ENCODE results near the gene NFIC. TPM values are rescaled to one million over a fixed set of nuclear protein-coding genes. Genes with fewer than 3 reads are reported as not detected.
"Not testable (repeated sequence)": the region's sequence is repeated elsewhere in the genome, so short reads cannot be mapped to it uniquely, and the experiment has no call there.

Gene NFIC
- total RNA-seq, 1 donor from 2014 or later, result 1.1 TPM

DNA sequence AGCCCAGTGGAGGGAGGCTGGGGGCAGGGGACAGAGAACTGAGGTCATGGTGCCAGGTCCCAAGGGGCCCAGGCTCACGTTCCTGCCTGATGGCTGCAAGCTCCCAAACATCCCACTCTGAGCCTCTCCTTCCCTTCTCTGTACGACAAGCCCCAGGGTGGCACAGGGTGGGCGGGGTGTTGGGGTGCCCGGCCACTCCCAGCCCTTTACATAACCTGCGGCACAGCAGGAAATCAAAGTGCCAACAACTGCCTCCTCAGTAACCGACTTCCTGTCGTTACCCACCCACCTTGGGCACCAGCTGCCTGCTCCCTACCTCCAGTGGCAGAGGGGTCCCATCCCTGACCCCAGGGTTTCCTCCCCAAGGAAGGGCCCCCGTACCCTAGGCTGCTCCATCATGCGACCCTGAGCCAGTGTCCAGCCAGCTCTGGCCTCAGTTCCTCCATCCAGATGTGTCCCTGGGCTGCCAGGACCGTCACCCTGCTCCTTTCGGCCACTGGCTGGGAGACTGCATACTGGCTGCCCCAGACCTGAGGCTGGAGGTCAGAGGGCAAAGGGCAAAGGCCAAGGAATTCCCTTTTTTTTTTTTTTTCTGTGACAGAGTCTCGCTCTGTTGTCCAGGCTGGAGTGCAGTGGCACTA lies 27.7 kb upstream of the NFIC start:
- Histone ChIP-seq H3K9ac (no peak overlapping the region), H3K79me2 (ENCODE audit: low read depth) (no peaks in the 10 kb centered on the region), H2AFZ (replicated peaks) (no peak overlapping the region), H3K27ac (no peak overlapping the region), H3F3A (ENCODE audit: low read depth) (no peaks in the 10 kb centered on the region), H3K4me1 (no peaks in the 10 kb centered on the region), H3K36me3 (no peaks in the 10 kb centered on the region), H3K9me3 (ENCODE audit: low read depth) (no peaks in the 10 kb centered on the region), H4K20me1 (ENCODE audit: low read depth) (no peaks in the 10 kb centered on the region), H3K27me3 (peaks cover 52% of the 10 kb centered on the region), H3K4me2 (no peak overlapping the region), H3K4me3 (no peak overlapping the region)
- Mint-ChIP-seq H3K27me3 (ENCODE audit: insufficient read depth, low read depth) (peaks cover 22% of the 10 kb centered on the region), H3K27ac (no peak overlapping the region), H3K4me1 (peaks cover 4% of the 10 kb centered on the region), H3K36me3 (no peaks in the 10 kb centered on the region), H3K4me3 (no peak overlapping the region), H3K9me3 (no peaks in the 10 kb centered on the region)
- TF ChIP-seq EZH2 (IDR thresholded peaks at IDR 0.05), result no peak
- no peak for TF ChIP-seq EZH2phosphoT487 (IDR thresholded peaks at IDR 0.05)
- TF ChIP-seq, protein P1, sequence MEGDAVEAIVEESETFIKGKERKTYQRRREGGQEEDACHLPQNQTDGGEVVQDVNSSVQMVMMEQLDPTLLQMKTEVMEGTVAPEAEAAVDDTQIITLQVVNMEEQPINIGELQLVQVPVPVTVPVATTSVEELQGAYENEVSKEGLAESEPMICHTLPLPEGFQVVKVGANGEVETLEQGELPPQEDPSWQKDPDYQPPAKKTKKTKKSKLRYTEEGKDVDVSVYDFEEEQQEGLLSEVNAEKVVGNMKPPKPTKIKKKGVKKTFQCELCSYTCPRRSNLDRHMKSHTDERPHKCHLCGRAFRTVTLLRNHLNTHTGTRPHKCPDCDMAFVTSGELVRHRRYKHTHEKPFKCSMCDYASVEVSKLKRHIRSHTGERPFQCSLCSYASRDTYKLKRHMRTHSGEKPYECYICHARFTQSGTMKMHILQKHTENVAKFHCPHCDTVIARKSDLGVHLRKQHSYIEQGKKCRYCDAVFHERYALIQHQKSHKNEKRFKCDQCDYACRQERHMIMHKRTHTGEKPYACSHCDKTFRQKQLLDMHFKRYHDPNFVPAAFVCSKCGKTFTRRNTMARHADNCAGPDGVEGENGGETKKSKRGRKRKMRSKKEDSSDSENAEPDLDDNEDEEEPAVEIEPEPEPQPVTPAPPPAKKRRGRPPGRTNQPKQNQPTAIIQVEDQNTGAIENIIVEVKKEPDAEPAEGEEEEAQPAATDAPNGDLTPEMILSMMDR (IDR thresholded peaks at IDR 0.05), result no peak
- no peak for DNase-seq (ENCODE audit: low spot score)

DNA sequence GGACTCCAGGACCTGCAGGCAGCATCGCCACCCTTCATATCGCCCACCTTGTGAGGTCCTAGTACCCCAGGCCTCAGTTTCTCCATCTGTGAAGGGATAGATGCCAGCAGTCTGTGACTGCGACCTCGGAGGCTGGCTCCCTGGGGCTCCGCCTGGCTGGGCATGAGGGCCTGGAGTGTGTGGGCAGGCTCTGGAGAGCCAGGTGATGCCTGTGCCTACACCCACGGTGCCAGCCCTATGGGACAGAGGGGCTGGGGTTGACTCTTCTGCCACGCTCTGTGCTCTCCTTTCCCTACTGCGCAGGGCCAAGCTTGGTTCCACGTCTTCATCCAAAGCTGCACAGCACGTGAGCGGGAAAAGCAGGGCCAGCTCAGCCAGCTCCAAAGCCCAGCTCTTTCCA lies 26.0 kb upstream of the NFIC start:
- no peaks in the 10 kb centered on the region for H4K20me1 ChIP-seq (ENCODE audit: low read depth)
- no peaks in the 10 kb centered on the region for H3K36me3 Mint-ChIP-seq
- no peak overlapping the region for H2AFZ ChIP-seq (replicated peaks)
- H3K36me3 ChIP-seq, result no peaks in the 10 kb centered on the region
- H3K27ac ChIP-seq, result no peak overlapping the region
- no peak overlapping the region for H3K4me2 ChIP-seq
- no peak overlapping the region for H3K9ac ChIP-seq
- no peak overlapping the region for H3K4me3 ChIP-seq
- H3K9me3 Mint-ChIP-seq, result no peaks in the 10 kb centered on the region
- H3K9me3 ChIP-seq (ENCODE audit: low read depth), result no peaks in the 10 kb centered on the region
- H3K4me1 Mint-ChIP-seq, result peaks cover 4% of the 10 kb centered on the region
- H3K79me2 ChIP-seq (ENCODE audit: low read depth), result no peaks in the 10 kb centered on the region
- H3K4me3 Mint-ChIP-seq, result no peak overlapping the region
- TF ChIP-seq EZH2phosphoT487 (IDR thresholded peaks at IDR 0.05), result no peak
- no peak for TF ChIP-seq EZH2 (IDR thresholded peaks at IDR 0.05)
- TF ChIP-seq, protein P1 (IDR thresholded peaks at IDR 0.05), result no peak
- no peak for DNase-seq (ENCODE audit: low spot score)
- no peaks in the 10 kb centered on the region for H3F3A ChIP-seq (ENCODE audit: low read depth)
- H3K27ac Mint-ChIP-seq, result no peak overlapping the region
- peaks cover 48% of the 10 kb centered on the region for H3K27me3 ChIP-seq
- H3K27me3 Mint-ChIP-seq (ENCODE audit: insufficient read depth, low read depth), result peaks cover 19% of the 10 kb centered on the region
- H3K4me1 ChIP-seq, result no peaks in the 10 kb centered on the region

DNA sequence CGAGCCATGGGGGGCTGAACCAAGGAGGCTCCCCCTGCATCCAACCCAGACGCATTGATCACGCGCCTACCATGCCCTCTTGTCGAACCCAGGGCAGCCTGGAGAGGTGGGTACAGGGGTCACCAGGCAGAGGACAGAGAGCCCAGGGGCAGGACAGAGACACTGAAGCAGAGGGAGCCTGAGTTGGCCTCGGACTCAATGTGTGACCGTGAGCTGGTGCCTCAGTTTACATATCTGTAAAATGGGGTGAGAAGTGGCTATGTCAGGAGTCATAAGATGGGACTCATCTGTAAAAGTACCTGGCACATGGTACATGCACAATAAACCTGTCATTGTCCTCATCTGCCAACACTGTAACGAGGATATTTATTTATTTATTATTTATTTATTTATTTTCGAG lies 24.1 kb upstream of the NFIC start:
- H3K4me3 ChIP-seq, result no peak overlapping the region
- no peaks in the 10 kb centered on the region for H3K79me2 ChIP-seq (ENCODE audit: low read depth)
- no peaks in the 10 kb centered on the region for H3F3A ChIP-seq (ENCODE audit: low read depth)
- H3K27me3 ChIP-seq, result peaks cover 50% of the 10 kb centered on the region
- H3K4me1 ChIP-seq, result no peaks in the 10 kb centered on the region
- no peak overlapping the region for H2AFZ ChIP-seq (replicated peaks)
- H3K9me3 ChIP-seq (ENCODE audit: low read depth), result no peaks in the 10 kb centered on the region
- Mint-ChIP-seq H3K36me3 (no peaks in the 10 kb centered on the region), H3K4me1 (no peaks in the 10 kb centered on the region), H3K4me3 (no peak overlapping the region), H3K9me3 (no peaks in the 10 kb centered on the region), H3K27ac (no peak overlapping the region), H3K27me3 (ENCODE audit: insufficient read depth, low read depth) (peaks cover 18% of the 10 kb centered on the region)
- TF ChIP-seq EZH2 (IDR thresholded peaks at IDR 0.05) (no peak), EZH2phosphoT487 (IDR thresholded peaks at IDR 0.05) (no peak)
- TF ChIP-seq, protein P1 (IDR thresholded peaks at IDR 0.05), result no peak
- H3K27ac ChIP-seq, result no peak overlapping the region
- no peaks in the 10 kb centered on the region for H4K20me1 ChIP-seq (ENCODE audit: low read depth)
- no peaks in the 10 kb centered on the region for H3K36me3 ChIP-seq
- no peak overlapping the region for H3K9ac ChIP-seq
- DNase-seq (ENCODE audit: low spot score), result no peak
- H3K4me2 ChIP-seq, result no peak overlapping the region

DNA sequence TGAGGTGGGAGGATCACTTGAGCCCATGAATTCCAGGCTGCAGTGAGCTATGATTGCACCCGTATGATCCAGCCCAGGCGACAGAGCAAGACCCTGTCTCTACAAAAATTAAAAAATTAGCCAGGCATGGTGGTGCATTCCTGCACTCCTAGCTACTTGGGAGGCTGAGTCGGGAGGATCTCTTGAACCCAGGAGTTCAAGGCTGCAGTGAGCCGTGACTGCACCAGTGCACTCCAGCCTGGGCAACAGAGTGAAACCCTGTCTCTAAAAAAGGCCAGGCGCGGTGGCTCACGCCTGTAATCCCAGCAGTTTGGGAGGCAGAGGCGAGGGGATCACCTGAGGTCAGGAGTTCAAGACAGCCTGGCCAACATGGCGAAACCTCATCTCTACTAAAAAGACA lies 23.4 kb upstream of the NFIC start:
- not testable (repeated sequence) for H3K36me3 ChIP-seq; H3K79me2 ChIP-seq (ENCODE audit: low read depth); H3K4me3 ChIP-seq; H3K9ac ChIP-seq; H3K9me3 ChIP-seq (ENCODE audit: low read depth); H3K9me3 Mint-ChIP-seq; H3K36me3 Mint-ChIP-seq; DNase-seq (ENCODE audit: low spot score); H3K4me1 ChIP-seq; H3K27ac Mint-ChIP-seq; H3K4me1 Mint-ChIP-seq; H4K20me1 ChIP-seq (ENCODE audit: low read depth); H2AFZ ChIP-seq (replicated peaks); H3K4me3 Mint-ChIP-seq; H3K27ac ChIP-seq; H3F3A ChIP-seq (ENCODE audit: low read depth); H3K4me2 ChIP-seq
- H3K27me3 ChIP-seq, result peaks cover 57% of the 10 kb centered on the region
- peaks cover 18% of the 10 kb centered on the region for H3K27me3 Mint-ChIP-seq (ENCODE audit: insufficient read depth, low read depth)

Data from neural progenitor cell (in vitro differentiated cells).